Activated B cell treated with CpG ODN at 0.5 μM for 24 hours (primary cell): Measurements from ENCODE around the gene TNFRSF4. TPM values are rescaled to one million over a fixed set of nuclear protein-coding genes. Genes with fewer than 3 reads are reported as not detected.

Experiments used
- ATAC-seq: fragments of 200-7000 bp; cut with Tn5 transposase; one replicate; pipeline ENCODE4 v1.10.0; 2021; ENCODE audit warnings: low read depth, mild to moderate bottlenecking, moderate library complexity
- CTCF ChIA-PET: fragments of 350-600 bp; sonication (Branson Sonifier 250); formaldehyde crosslinking; loops from one replicate; lab custom pipeline; 2021; ENCODE audit warnings: antibody characterized with exemption; lab: Charles Lee
- POLR2A ChIA-PET: fragments of 350-600 bp; sonication (Branson Sonifier 250); formaldehyde crosslinking; loops from one replicate; lab custom pipeline; 2021; ENCODE audit warnings: antibody characterized with exemption; lab: Charles Lee
- DNase-seq: peaks from one replicate; pipeline ENCODE4 v3.0.0; 2022
- H3K27ac Mint-ChIP-seq: one replicate; pipeline ENCODE4 v1.8.0; 2020; ENCODE audit warnings: mixed read lengths
- H3K27me3 Mint-ChIP-seq: one replicate; pipeline ENCODE4 v1.8.0; 2021; ENCODE audit warnings: mixed read lengths
- H3K36me3 Mint-ChIP-seq: one replicate; pipeline ENCODE4 v1.8.0; 2021; ENCODE audit warnings: low read depth, mixed read lengths
- H3K4me1 Mint-ChIP-seq: one replicate; pipeline ENCODE4 v1.8.0; 2021; ENCODE audit warnings: mixed read lengths
- H3K4me3 Mint-ChIP-seq: one replicate; pipeline ENCODE4 v1.8.0; 2020; ENCODE audit warnings: mild to moderate bottlenecking, mixed read lengths
- H3K9me3 Mint-ChIP-seq: one replicate; pipeline ENCODE4 v1.8.0; 2020; ENCODE audit warnings: mixed read lengths
- intact Hi-C: fragments of 100-400 bp; cut with micrococcal nuclease; formaldehyde crosslinking; loops from one replicate; pipeline ENCODE4 v1.15.1; 2024
- total RNA-seq: library from RNA; stranded (reverse); gene quantifications from 2 replicates; pipeline ENCODE4 v1.2.3, GENCODE V29; 2022
- TF ChIP-seq, protein P1 (sequence below): fragments of 200-600 bp; IDR thresholded peaks from one replicate; pipeline ENCODE4 v1.8.0; 2022; ENCODE audit warnings: antibody characterized with exemption, mild to moderate bottlenecking

TNFRSF4 gene
- total RNA-seq, 1 donor from 2014 or later: 0.86 TPM

- peak overlapping the region; percentile 52 for H3K27ac Mint-ChIP-seq
- intact Hi-C loops: no loop called here
- POLR2A ChIA-PET: interaction anchor here (0.5 to 2.4 kb wide), 7 partner anchors 9 to 197 kb away, joined by 3 to 6 read pairs (median 3); no protein-coding TSS in a partner anchor
Measured at GRCh38 chr1:1215881-1216605, 2.1 kb upstream of the TNFRSF4 start.

DNA sequence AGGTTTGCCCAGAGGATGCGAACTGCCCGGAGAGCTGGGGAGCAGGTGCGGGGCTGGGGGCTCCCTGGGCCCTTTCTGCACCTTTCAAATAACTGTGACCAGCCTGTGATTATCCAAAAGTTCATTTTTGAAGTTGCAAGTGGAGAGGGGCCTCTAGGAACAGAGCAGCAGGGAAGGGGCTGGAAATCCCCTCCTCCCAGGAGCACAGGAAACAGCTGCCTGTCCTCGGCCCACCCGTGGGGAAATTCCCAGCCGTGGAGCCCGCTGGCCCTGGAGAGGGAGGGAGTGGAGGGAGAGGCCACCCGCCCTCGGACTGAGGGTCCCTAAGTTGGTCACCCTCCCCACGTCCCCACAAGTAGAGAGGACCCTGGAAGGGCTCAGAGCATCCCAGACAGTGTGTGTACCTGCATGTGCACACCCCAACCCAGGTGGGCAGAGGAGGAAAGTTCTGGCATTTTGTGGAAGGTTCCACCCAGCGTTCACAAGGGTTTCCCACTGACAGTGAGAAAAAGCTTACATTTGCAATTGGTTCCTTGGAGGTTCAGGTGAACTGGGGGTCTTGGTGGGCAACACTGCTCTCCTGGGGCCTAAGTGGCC lies 1.2 kb upstream of the TNFRSF4 start:
- no peaks in the 10 kb centered on the region for H3K27me3 Mint-ChIP-seq
- peaks cover 34% of the 10 kb centered on the region for H3K36me3 Mint-ChIP-seq
- ATAC-seq (peak; percentile 29), DNase-seq (no peak)
- peaks cover 31% of the 10 kb centered on the region for H3K4me1 Mint-ChIP-seq
- H3K27ac Mint-ChIP-seq: peak overlapping the region; percentile 30
- TF ChIP-seq, protein P1, sequence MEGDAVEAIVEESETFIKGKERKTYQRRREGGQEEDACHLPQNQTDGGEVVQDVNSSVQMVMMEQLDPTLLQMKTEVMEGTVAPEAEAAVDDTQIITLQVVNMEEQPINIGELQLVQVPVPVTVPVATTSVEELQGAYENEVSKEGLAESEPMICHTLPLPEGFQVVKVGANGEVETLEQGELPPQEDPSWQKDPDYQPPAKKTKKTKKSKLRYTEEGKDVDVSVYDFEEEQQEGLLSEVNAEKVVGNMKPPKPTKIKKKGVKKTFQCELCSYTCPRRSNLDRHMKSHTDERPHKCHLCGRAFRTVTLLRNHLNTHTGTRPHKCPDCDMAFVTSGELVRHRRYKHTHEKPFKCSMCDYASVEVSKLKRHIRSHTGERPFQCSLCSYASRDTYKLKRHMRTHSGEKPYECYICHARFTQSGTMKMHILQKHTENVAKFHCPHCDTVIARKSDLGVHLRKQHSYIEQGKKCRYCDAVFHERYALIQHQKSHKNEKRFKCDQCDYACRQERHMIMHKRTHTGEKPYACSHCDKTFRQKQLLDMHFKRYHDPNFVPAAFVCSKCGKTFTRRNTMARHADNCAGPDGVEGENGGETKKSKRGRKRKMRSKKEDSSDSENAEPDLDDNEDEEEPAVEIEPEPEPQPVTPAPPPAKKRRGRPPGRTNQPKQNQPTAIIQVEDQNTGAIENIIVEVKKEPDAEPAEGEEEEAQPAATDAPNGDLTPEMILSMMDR: no peak
- ChIA-PET CTCF (interaction anchor here (1.2 kb wide), 1 partner anchor 93 kb away, joined by 4 read pairs; no protein-coding TSS in a partner anchor), POLR2A (interaction anchor here (0.6 to 2.4 kb wide), 7 partner anchors 8 to 196 kb away, joined by 3 to 8 read pairs (median 4); no protein-coding TSS in a partner anchor)
- intact Hi-C loops: no loop called here
- peak overlapping the region; percentile 44 for H3K4me3 Mint-ChIP-seq
- H3K9me3 Mint-ChIP-seq: no peaks in the 10 kb centered on the region

More at GRCh38 chr1:1215881-1216605, 2.1 kb upstream of the TNFRSF4 start:
- H3K36me3 Mint-ChIP-seq: peaks cover 42% of the 10 kb centered on the region
- ATAC-seq (no peak), DNase-seq (no peak)
- H3K4me1 Mint-ChIP-seq: peaks cover 31% of the 10 kb centered on the region
- TF ChIP-seq, protein P1: no peak
- no peaks in the 10 kb centered on the region for H3K9me3 Mint-ChIP-seq
- CTCF ChIA-PET: interaction anchor here (0.5 to 1.2 kb wide), 2 partner anchors 94 to 184 kb away, joined by 3 to 4 read pairs; no protein-coding TSS in a partner anchor
- no peak overlapping the region for H3K4me3 Mint-ChIP-seq
- H3K27me3 Mint-ChIP-seq: no peaks in the 10 kb centered on the region

GRCh38 chr1:1212780-1213344 lies 1.1 kb downstream of the TNFRSF4 start:
- TF ChIP-seq, protein P1: no peak
- H3K4me1 Mint-ChIP-seq: peaks cover 44% of the 10 kb centered on the region
- no peaks in the 10 kb centered on the region for H3K9me3 Mint-ChIP-seq
- H3K27me3 Mint-ChIP-seq: peaks cover 2% of the 10 kb centered on the region
- ChIA-PET POLR2A (interaction anchor here (0.5 to 1.6 kb wide), 6 partner anchors 14 to 75 kb away, joined by 3 to 5 read pairs (median 4); no protein-coding TSS in a partner anchor), CTCF (no interaction called here)
- no peak overlapping the region for H3K4me3 Mint-ChIP-seq
- H3K27ac Mint-ChIP-seq: no peak overlapping the region
- DNase-seq (peak; percentile 28), ATAC-seq (no peak)
- peaks cover 13% of the 10 kb centered on the region for H3K36me3 Mint-ChIP-seq
- intact Hi-C loops: no loop called here

- DNase-seq: peak; percentile 16
Measured at GRCh38 chr1:1211541-1212441, 2.2 kb downstream of the TNFRSF4 start.

More at GRCh38 chr1:1211541-1212441, 2.2 kb downstream of the TNFRSF4 start:
- intact Hi-C loops: no loop called here
- no peak for ATAC-seq
- peaks cover 6% of the 10 kb centered on the region for H3K36me3 Mint-ChIP-seq
- CTCF ChIA-PET: no interaction called here
- TF ChIP-seq, protein P1: no peak
- H3K27me3 Mint-ChIP-seq: peaks cover 2% of the 10 kb centered on the region
- no peaks in the 10 kb centered on the region for H3K9me3 Mint-ChIP-seq
- no peak overlapping the region for H3K4me3 Mint-ChIP-seq
- POLR2A ChIA-PET: interaction anchor here (0.5 to 1.6 kb wide), 4 partner anchors 16 to 54 kb away, joined by 3 to 5 read pairs (median 4); no protein-coding TSS in a partner anchor
- H3K4me1 Mint-ChIP-seq: peaks cover 47% of the 10 kb centered on the region
- H3K27ac Mint-ChIP-seq: no peak overlapping the region
